H1 (cell line): ENCODE results near the gene ARL6IP1. TPM values are rescaled to one million over a fixed set of nuclear protein-coding genes. Genes with fewer than 3 reads are reported as not detected.

Experiments used
- CTCF ChIA-PET: fragments of 300-600 bp; sonication (Branson Sonifier 250); formaldehyde crosslinking; loops from one replicate; lab custom pipeline; 2021; ENCODE audit not compliant: partially characterized antibody; lab: Charles Lee
- POLR2A ChIA-PET: fragments of 300-600 bp; sonication (Branson Sonifier 250); formaldehyde crosslinking; loops from one replicate; lab custom pipeline; 2021; ENCODE audit warnings: inconsistent platforms; ENCODE audit not compliant: partially characterized antibody; lab: Charles Lee
- DNase-seq, 2 experiments: peaks; one replicate each; pipeline versions ENCODE4 v3.0.0 to v3.0.0-alpha.2; 2010 to 2022; ENCODE audit warnings: low spot score in 2 of 2, low read depth in 1 of 2, mixed read lengths in 1 of 2
- FAIRE-seq: peaks from 2 replicates; lab custom pipeline; 2011; peaks lifted over from hg19 to GRCh38; lab: Jason Lieb, UNC
- H2AFZ ChIP-seq: 2 replicates; pipeline ENCODE4 v1.8.1; 2012; ENCODE audit warnings: low read length, inconsistent platforms
- H2AK5ac ChIP-seq: 2 replicates; pipeline ENCODE4 v1.6.1; 2013; ENCODE audit warnings: low read depth, low read length
- H2BK120ac ChIP-seq: replicated peaks from 2 replicates; pipeline ENCODE3; 2013; ENCODE audit warnings: low read depth, low read length, inconsistent platforms
- H2BK12ac ChIP-seq: 2 replicates; pipeline ENCODE4 v1.6.1; 2013; ENCODE audit warnings: low read depth, low read length
- H2BK15ac ChIP-seq: 2 replicates; pipeline ENCODE4 v1.6.1; 2013; ENCODE audit warnings: low read length
- H2BK20ac ChIP-seq: 2 replicates; pipeline ENCODE4 v1.6.1; 2013; ENCODE audit warnings: low read length
- H2BK5ac ChIP-seq: 2 replicates; pipeline ENCODE4 v1.6.1; 2013; ENCODE audit warnings: low read depth, low read length
- H3K14ac ChIP-seq: 2 replicates; pipeline ENCODE4 v1.6.1; 2013; ENCODE audit warnings: inconsistent platforms; ENCODE audit not compliant: insufficient read length
- H3K18ac ChIP-seq: 2 replicates; pipeline ENCODE4 v1.6.1; 2013; ENCODE audit warnings: low read length; ENCODE audit errors: extremely low read depth
- H3K23ac ChIP-seq: 2 replicates; pipeline ENCODE4 v1.6.1; 2013; ENCODE audit warnings: inconsistent platforms; ENCODE audit not compliant: insufficient read length
- H3K23me2 ChIP-seq: 2 replicates; pipeline ENCODE4 v1.6.1; 2013; ENCODE audit warnings: low read depth, low read length
- H3K27ac ChIP-seq: 2 replicates; pipeline ENCODE4 v1.6.1; 2011; ENCODE audit warnings: low read depth, low read length, inconsistent platforms
- H3K27me3 ChIP-seq, 4 experiments: replicated peaks in 1 of 4; 1 replicate in 1 of 4; 2 replicates in 3 of 4; pipeline versions ENCODE4 v1.6.1 to v1.8.1; 2011 to 2013; ENCODE audit warnings: low read length in 3 of 4, mild to moderate bottlenecking in 3 of 4, inconsistent platforms in 2 of 4, mixed read lengths in 2 of 4, moderate library complexity in 1 of 4; ENCODE audit not compliant: control insufficient read depth in 3 of 4, insufficient read depth in 3 of 4; ENCODE audit errors: extremely low read depth in 1 of 4
- H3K36me3 ChIP-seq, 4 experiments: 2 replicates each; pipeline versions ENCODE4 v1.6.1 to v1.8.1; 2011 to 2013; ENCODE audit warnings: mild to moderate bottlenecking in 4 of 4, low read length in 3 of 4, moderate library complexity in 2 of 4, control low read depth in 1 of 4, inconsistent platforms in 1 of 4; ENCODE audit not compliant: insufficient read depth in 4 of 4, control insufficient read depth in 2 of 4
- H3K4ac ChIP-seq: replicated peaks from 2 replicates; pipeline ENCODE3; 2013; ENCODE audit warnings: low read length, low read depth, mixed read lengths, inconsistent platforms; ENCODE audit not compliant: insufficient read length
- H3K4me1 ChIP-seq, 4 experiments: replicated peaks in 1 of 4; 1 replicate in 1 of 4; 2 replicates in 3 of 4; pipeline versions ENCODE4 v1.6.1 to v1.8.1; 2011 to 2013; ENCODE audit warnings: low read length in 3 of 4, inconsistent platforms in 2 of 4, mixed read lengths in 1 of 4; ENCODE audit not compliant: insufficient read depth in 4 of 4, control insufficient read depth in 3 of 4
- H3K4me2 ChIP-seq, 2 experiments: 2 replicates each; pipeline versions ENCODE4 v1.6.1 to v1.8.1; 2011 to 2013; ENCODE audit warnings: low read depth in 2 of 2, low read length in 2 of 2, control low read depth in 1 of 2, inconsistent platforms in 1 of 2, mild to moderate bottlenecking in 1 of 2; ENCODE audit not compliant: insufficient read depth in 1 of 2
- H3K4me3 ChIP-seq, 4 experiments: fragments of 200-600, 300-600 bp in 1 of 4; sonication (generic), shearing (Covaris generic), sonication (Bioruptor Twin) in 1 of 4; 2 replicates each; pipeline versions ENCODE4 v1.5.1 to v1.8.1; 2011 to 2016; ENCODE audit warnings: low read length in 4 of 4, low read depth in 3 of 4, control low read depth in 2 of 4, inconsistent platforms in 2 of 4, mild to moderate bottlenecking in 2 of 4, mixed read lengths in 1 of 4, moderate library complexity in 1 of 4; ENCODE audit not compliant: insufficient read depth in 2 of 4; ENCODE audit errors: extremely low read depth in 1 of 4
- H3K56ac ChIP-seq: replicated peaks from 2 replicates; pipeline ENCODE3; 2013; ENCODE audit warnings: low read depth, mild to moderate bottlenecking, mixed read lengths, low read length, inconsistent platforms; ENCODE audit not compliant: insufficient read length
- H3K79me1 ChIP-seq: 2 replicates; pipeline ENCODE4 v1.6.1; 2013; ENCODE audit warnings: low read depth, low read length, control low read depth
- H3K79me2 ChIP-seq, 2 experiments: 2 replicates each; pipeline versions ENCODE4 v1.6.1 to v1.8.1; 2012 to 2013; ENCODE audit warnings: low read length in 2 of 2, mild to moderate bottlenecking in 2 of 2, inconsistent platforms in 1 of 2; ENCODE audit not compliant: insufficient read depth in 2 of 2, control insufficient read depth in 1 of 2
- H3K9ac ChIP-seq, 4 experiments: replicated peaks in 1 of 4; 1 replicate in 1 of 4; 2 replicates in 3 of 4; pipeline versions ENCODE4 v1.6.1 to v1.8.1; 2011 to 2013; ENCODE audit warnings: low read depth in 3 of 4, low read length in 3 of 4, control low read depth in 2 of 4, mild to moderate bottlenecking in 2 of 4, moderate library complexity in 2 of 4, inconsistent platforms in 1 of 4; ENCODE audit errors: extremely low read depth in 1 of 4
- H3K9me3 ChIP-seq, 2 experiments: 2 replicates each; pipeline versions ENCODE4 v1.6.1 to v1.8.1; 2012 to 2013; ENCODE audit warnings: mild to moderate bottlenecking in 2 of 2, moderate library complexity in 2 of 2, control low read depth in 1 of 2, inconsistent platforms in 1 of 2, low read depth in 1 of 2, low read length in 1 of 2, mixed read lengths in 1 of 2; ENCODE audit not compliant: insufficient read depth in 2 of 2
- H4K20me1 ChIP-seq, 2 experiments: replicated peaks in 1 of 2; 2 replicates each; pipeline versions ENCODE3 to v1.8.1; 2011 to 2013; ENCODE audit warnings: inconsistent platforms in 2 of 2, low read length in 2 of 2, mild to moderate bottlenecking in 1 of 2; ENCODE audit not compliant: insufficient read depth in 2 of 2, control insufficient read depth in 1 of 2
- H4K5ac ChIP-seq: 2 replicates; pipeline ENCODE4 v1.6.1; 2013; ENCODE audit warnings: low read length, low read depth, mixed read lengths, inconsistent platforms; ENCODE audit not compliant: insufficient read length
- H4K8ac ChIP-seq: 2 replicates; pipeline ENCODE4 v1.8.0; 2013; ENCODE audit warnings: mild to moderate bottlenecking, moderate library complexity, low read length, inconsistent platforms; ENCODE audit not compliant: insufficient read depth; ENCODE audit errors: extremely low read depth
- H4K91ac ChIP-seq: replicated peaks from 2 replicates; pipeline ENCODE3; 2013; ENCODE audit warnings: low read length, mixed read lengths, inconsistent platforms; ENCODE audit not compliant: insufficient read length
- WGBS, 2 experiments: shearing (Covaris generic) in 1 of 2; methylation state at CpG; one replicate each; pipeline versions ENCODE4 v1.1.6 to v1.1.7; 2013 to 2015; ENCODE audit warnings: low lambda C conversion rate in 2 of 2, mixed read lengths in 2 of 2, inconsistent platforms in 1 of 2, low coverage in 1 of 2, missing lambda C conversion rate in 1 of 2; ENCODE audit not compliant: insufficient replicate concordance in 2 of 2, insufficient coverage in 1 of 2, insufficient read length in 1 of 2; ENCODE audit errors: extremely low coverage in 1 of 2, missing lambda C conversion rate in 1 of 2; 5-methylcytosine and 5-hydroxymethylcytosine counted together
- polyA plus RNA-seq, 7 experiments: library from polyadenylated mRNA; depleted of rRNA in 3 of 7; stranded (reverse) in 5 of 7; unstranded in 2 of 7; fragments of >200 nt in 5 of 7; fragments of 200-250 nt in 2 of 7; gene quantifications; 1 replicate in 5 of 7; 2 replicates in 1 of 7; 4 replicates in 1 of 7; pipeline versions ENCODE4 v1.2.1 to v1.2.3, GENCODE V29; 2011 to 2013; ENCODE audit warnings: missing spikeins in 2 of 7, mixed read lengths in 2 of 7
- total RNA-seq: library from RNA; stranded (reverse); fragmentation: NEBNext Ultra II Directional; extraction: Animal tissue kit (Norgen Biotek cat#: 25700); gene quantifications from 2 replicates; pipeline ENCODE4 v1.2.1, GENCODE V29; 2021

ARL6IP1 gene
- total and polyA plus RNA-seq, 2 of the 8 experiments (the other 6 are each of a cell fraction or from before 2014, with no cell fraction given) = 162 to 170 TPM

DNA sequence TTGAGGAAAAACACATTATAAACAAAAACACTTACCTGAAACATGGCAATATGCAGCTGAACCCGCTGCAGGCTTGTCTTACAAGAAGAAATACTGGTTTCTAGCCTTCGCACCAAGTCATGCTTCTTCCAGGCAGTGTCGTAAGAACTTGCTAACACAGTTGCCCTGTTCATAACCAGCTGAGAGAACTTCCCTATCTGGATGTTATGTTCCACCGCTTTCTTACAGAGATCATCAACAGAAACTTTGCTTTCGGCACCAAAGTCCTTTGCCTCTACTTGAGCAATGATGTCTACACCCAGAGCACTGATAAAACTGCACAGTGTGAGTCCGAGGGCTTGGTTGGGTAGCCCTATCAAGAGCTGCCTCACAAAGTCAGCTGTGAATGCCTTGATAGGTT is 27.9 kb upstream of the ARL6IP1 start:
- H2AK5ac ChIP-seq = no peak overlapping the region
- H3K27ac ChIP-seq = no peak overlapping the region
- no peak overlapping the region for H2BK12ac ChIP-seq
- H2BK5ac ChIP-seq = no peak overlapping the region
- no peaks in the 10 kb centered on the region for H3K4me1 ChIP-seq
- H3K27me3 ChIP-seq = no peaks in the 10 kb centered on the region
- no peak overlapping the region for H2BK15ac ChIP-seq
- peaks cover 0 to 2% of the 10 kb centered on the region in 2 experiments for H4K20me1 ChIP-seq
- peaks cover 2% of the 10 kb centered on the region; the same call in 1 of the 2 replicates for H3K23me2 ChIP-seq
- H3K9ac ChIP-seq = no peak overlapping the region
- no peak overlapping the region for H3K18ac ChIP-seq
- no peak overlapping the region for H2BK20ac ChIP-seq
- FAIRE-seq (no peak), DNase-seq (no peak)
- H2BK120ac ChIP-seq = no peak overlapping the region
- no peak overlapping the region for H4K5ac ChIP-seq
- no peak overlapping the region for H3K4me3 ChIP-seq
- CTCF ChIA-PET = no interaction called here
- no peak overlapping the region for H3K56ac ChIP-seq
- no peak overlapping the region for H3K4me2 ChIP-seq
- no peak overlapping the region for H3K4ac ChIP-seq
- H3K79me2 ChIP-seq = no peaks in the 10 kb centered on the region
- no peak overlapping the region for H4K91ac ChIP-seq
- H2AFZ ChIP-seq = no peak overlapping the region
- POLR2A ChIA-PET = interaction anchor here (1.3 to 3.2 kb wide), 4 partner anchors 11 to 39 kb away, joined by 3 to 13 read pairs (median 6); partner anchors contain the start of genes ARL6IP1 and RPS15A
- H3K79me1 ChIP-seq = no peaks in the 10 kb centered on the region
- H3K36me3 ChIP-seq = peaks cover 15 to 63% (median 51%) of the 10 kb centered on the region in 4 experiments; a peak in 7 of 8 replicates
- no peak overlapping the region for H3K23ac ChIP-seq
- 93% methylated on average over 6 of the region's 6 CpGs; no CpG with 5 or more reads in 1 of the 2 experiments for WGBS, 2 experiments
- H3K9me3 ChIP-seq = no peaks in the 10 kb centered on the region
- no peak overlapping the region for H3K14ac ChIP-seq
- H4K8ac ChIP-seq = no peak overlapping the region; the same call in 1 of the 2 replicates
